ENCODE results near the gene ANKRD9. TPM values are rescaled to one million over a fixed set of nuclear protein-coding genes. Genes with fewer than 3 reads are reported as not detected.
A peak's percentile ranks its signal among the peaks of the same experiment; 100 is the strongest.

ANKRD9 gene
- total and polyA plus RNA-seq, 2 of the 13 experiments (the other 11 are each of a cell fraction or from before 2014, with no cell fraction given): 10.0 to 15.0 TPM

DNA sequence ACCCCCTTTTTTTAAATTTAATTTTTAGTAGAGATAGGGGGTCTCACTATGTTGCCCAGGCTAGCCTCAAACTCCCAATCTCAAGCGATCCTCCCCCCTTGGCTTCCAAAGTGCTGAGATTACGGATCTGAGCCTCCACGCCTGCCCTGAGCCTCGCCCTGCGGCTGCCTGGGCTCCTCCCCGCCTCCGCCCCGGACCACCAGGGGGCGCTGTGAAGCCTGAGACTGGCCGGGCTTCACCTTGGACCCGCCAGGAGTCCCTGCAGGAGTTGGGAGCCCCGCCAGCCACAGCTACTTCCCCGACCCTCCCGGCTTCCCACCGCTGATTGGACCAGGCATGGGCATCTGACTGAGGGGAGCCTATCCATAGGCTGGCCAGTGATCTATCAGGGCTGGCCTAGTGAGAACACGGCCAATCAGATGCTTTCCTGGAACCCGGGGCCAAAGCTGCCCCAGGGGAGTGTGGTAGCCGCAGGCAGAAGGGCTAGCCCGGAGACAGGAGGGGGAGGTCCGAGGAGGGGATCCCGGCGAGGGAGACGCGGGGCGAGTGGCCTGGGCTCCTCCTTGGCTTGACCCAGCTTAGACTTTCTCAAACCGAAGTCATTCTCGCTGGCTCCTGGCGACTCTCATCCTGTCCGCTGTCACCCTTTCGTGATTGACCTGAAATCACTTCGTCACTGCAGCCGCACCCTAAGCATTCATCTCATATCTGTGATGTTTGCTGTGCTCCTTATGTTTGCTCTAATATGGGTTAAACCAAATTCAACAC, 15.1 kb upstream of the ANKRD9 start (continued):
- no peak for TF ChIP-seq ZNF75D (CRISPR knock-in tag; IDR thresholded peaks at IDR 0.05; ENCODE audit: borderline replicate concordance)
- no peak for TF ChIP-seq ZNF225 (CRISPR knock-in tag; IDR thresholded peaks at IDR 0.05)
- TF ChIP-seq, protein P1, sequence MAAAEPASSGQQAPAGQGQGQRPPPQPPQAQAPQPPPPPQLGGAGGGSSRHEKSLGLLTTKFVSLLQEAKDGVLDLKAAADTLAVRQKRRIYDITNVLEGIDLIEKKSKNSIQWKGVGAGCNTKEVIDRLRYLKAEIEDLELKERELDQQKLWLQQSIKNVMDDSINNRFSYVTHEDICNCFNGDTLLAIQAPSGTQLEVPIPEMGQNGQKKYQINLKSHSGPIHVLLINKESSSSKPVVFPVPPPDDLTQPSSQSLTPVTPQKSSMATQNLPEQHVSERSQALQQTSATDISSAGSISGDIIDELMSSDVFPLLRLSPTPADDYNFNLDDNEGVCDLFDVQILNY (CRISPR knock-in tag; conservative IDR thresholded peaks at IDR 0.05): no peak
- peak; percentile 91; the same call in 1 of the 2 replicates for TF ChIP-seq ZNF747 (CRISPR knock-in tag; IDR thresholded peaks at IDR 0.05; ENCODE audit: borderline replicate concordance)
- no peak for TF ChIP-seq PAF1 (CRISPR knock-in tag; IDR thresholded peaks at IDR 0.05)
- 0 out of 2 replicates have a peak, but pooled peaks have one; percentile 48 for TF ChIP-seq ZNF274 (CRISPR knock-in tag; IDR thresholded peaks at IDR 0.05)
- no peak for TF ChIP-seq TCF12 (IDR thresholded peaks at IDR 0.05)
- TF ChIP-seq TCF12 (CRISPR knock-in tag; IDR thresholded peaks at IDR 0.05): peak; percentile 67; the same call in 1 of the 2 replicates
- TF ChIP-seq, protein P2, sequence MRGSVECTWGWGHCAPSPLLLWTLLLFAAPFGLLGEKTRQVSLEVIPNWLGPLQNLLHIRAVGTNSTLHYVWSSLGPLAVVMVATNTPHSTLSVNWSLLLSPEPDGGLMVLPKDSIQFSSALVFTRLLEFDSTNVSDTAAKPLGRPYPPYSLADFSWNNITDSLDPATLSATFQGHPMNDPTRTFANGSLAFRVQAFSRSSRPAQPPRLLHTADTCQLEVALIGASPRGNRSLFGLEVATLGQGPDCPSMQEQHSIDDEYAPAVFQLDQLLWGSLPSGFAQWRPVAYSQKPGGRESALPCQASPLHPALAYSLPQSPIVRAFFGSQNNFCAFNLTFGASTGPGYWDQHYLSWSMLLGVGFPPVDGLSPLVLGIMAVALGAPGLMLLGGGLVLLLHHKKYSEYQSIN (CRISPR knock-in tag; IDR thresholded peaks at IDR 0.05; ENCODE audit: borderline replicate concordance): no peak
- TF ChIP-seq, protein P3, sequence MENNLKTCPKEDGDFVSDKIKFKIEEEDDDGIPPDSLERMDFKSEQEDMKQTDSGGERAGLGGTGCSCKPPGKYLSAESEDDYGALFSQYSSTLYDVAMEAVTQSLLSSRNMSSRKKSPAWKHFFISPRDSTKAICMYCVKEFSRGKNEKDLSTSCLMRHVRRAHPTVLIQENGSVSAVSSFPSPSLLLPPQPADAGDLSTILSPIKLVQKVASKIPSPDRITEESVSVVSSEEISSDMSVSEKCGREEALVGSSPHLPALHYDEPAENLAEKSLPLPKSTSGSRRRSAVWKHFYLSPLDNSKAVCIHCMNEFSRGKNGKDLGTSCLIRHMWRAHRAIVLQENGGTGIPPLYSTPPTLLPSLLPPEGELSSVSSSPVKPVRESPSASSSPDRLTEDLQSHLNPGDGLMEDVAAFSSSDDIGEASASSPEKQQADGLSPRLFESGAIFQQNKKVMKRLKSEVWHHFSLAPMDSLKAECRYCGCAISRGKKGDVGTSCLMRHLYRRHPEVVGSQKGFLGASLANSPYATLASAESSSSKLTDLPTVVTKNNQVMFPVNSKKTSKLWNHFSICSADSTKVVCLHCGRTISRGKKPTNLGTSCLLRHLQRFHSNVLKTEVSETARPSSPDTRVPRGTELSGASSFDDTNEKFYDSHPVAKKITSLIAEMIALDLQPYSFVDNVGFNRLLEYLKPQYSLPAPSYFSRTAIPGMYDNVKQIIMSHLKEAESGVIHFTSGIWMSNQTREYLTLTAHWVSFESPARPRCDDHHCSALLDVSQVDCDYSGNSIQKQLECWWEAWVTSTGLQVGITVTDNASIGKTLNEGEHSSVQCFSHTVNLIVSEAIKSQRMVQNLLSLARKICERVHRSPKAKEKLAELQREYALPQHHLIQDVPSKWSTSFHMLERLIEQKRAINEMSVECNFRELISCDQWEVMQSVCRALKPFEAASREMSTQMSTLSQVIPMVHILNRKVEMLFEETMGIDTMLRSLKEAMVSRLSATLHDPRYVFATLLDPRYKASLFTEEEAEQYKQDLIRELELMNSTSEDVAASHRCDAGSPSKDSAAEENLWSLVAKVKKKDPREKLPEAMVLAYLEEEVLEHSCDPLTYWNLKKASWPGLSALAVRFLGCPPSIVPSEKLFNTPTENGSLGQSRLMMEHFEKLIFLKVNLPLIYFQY (CRISPR knock-in tag; IDR thresholded peaks at IDR 0.05; ENCODE audit: borderline replicate concordance): peak; percentile 58; the same call in 1 of the 2 replicates
- peak; percentile 55; the same call in 1 of the 2 replicates for TF ChIP-seq ZNF232 (CRISPR knock-in tag; IDR thresholded peaks at IDR 0.05; ENCODE audit: borderline replicate concordance)
- TF ChIP-seq XRCC5 (optimal IDR thresholded peaks at IDR 0.05; ENCODE audit: low read length): peak; percentile 73
- no peak for TF ChIP-seq TMF1 (CRISPR knock-in tag; IDR thresholded peaks at IDR 0.05; ENCODE audit: low read depth)
- no peak for TF ChIP-seq ZFAT (CRISPR knock-in tag; conservative IDR thresholded peaks at IDR 0.05)
- no peak; the same call in 1 of the 2 replicates for TF ChIP-seq ZNF605 (CRISPR knock-in tag; IDR thresholded peaks at IDR 0.05)
- TF ChIP-seq ZBTB7A (CRISPR knock-in tag; IDR thresholded peaks at IDR 0.05): no peak
- TF ChIP-seq KMT2B (CRISPR knock-in tag; IDR thresholded peaks at IDR 0.05): peak; percentile 72
- TF ChIP-seq, protein P4, sequence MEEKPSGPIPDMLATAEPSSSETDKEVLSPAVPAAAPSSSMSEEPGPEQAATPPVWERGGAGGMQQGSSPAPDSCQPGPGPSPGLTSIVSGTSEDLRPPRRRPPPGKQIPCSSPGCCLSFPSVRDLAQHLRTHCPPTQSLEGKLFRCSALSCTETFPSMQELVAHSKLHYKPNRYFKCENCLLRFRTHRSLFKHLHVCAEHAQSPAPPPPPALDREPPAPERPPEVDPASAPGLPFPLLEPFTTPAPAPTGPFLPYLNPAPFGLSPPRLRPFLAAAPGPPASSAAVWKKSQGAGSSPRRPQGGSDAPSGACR (CRISPR knock-in tag; IDR thresholded peaks at IDR 0.05): peak; percentile 76; the same call in 1 of the 2 replicates
- TF ChIP-seq SMC3 (IDR thresholded peaks at IDR 0.05; ENCODE audit: low read length): peak; percentile 66; the same call in 1 of the 2 replicates
- peak; percentile 90 for TF ChIP-seq ZNF709 (CRISPR knock-in tag; IDR thresholded peaks at IDR 0.05)
- no peak for TF ChIP-seq EP300 (IDR thresholded peaks at IDR 0.05; ENCODE audit: low read depth in 2 of 2, low read length in 2 of 2)
- no peak; the same call in 1 of the 2 replicates for TF ChIP-seq EP300 (CRISPR knock-in tag; IDR thresholded peaks at IDR 0.05; ENCODE audit: borderline replicate concordance)
